PC-9 (cell line): Measurements from ENCODE around the gene KLRD1.
"Not testable (repeated sequence)": the region's sequence is repeated elsewhere in the genome, so short reads cannot be mapped to it uniquely, and the experiment has no call there.

Source experiments
- CTCF ChIP-seq: fragments of 200-600 bp; sonication (generic); conservative IDR thresholded peaks from 2 replicates; pipeline ENCODE4 v1.6.1; 2017; ENCODE audit warnings: mixed run types, antibody characterized with exemption, mild to moderate bottlenecking, moderate library complexity
- EZH2 ChIP-seq: fragments of 200-600 bp; sonication (generic); IDR thresholded peaks from 2 replicates; pipeline ENCODE4 v1.8.0; 2017; ENCODE audit warnings: antibody characterized with exemption, low read depth

DNA sequence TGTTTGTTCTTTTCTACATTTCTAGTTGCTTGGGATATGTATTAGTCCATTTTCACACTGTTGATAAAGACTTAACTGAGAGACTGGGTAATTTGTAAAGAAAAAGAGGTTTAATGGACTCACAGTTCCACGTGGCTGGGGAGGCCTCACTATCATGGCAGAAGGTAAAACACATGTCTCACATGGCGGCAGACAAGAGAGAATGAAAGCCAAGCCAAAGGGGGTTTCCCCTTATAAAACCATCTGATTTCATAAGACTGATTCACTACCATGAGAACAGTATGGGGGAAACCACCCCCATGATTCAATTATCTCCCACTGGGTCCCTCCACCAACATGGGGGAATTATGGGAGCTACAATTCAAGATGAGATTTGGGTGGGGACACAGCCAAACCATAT lies 21.0 kb downstream of the KLRD1 start:
- TF ChIP-seq CTCF, EZH2: not testable (repeated sequence)
